ENCODE measurements around the gene CNR2.
"Not testable (repeated sequence)": the region's sequence is repeated elsewhere in the genome, so short reads cannot be mapped to it uniquely, and the experiment has no call there.

The CNR2 gene

GRCh38 chr1:23916209-23917131 lies 3.3 kb upstream of the CNR2 start:
- peak; percentile 19 for DNase-seq

DNA sequence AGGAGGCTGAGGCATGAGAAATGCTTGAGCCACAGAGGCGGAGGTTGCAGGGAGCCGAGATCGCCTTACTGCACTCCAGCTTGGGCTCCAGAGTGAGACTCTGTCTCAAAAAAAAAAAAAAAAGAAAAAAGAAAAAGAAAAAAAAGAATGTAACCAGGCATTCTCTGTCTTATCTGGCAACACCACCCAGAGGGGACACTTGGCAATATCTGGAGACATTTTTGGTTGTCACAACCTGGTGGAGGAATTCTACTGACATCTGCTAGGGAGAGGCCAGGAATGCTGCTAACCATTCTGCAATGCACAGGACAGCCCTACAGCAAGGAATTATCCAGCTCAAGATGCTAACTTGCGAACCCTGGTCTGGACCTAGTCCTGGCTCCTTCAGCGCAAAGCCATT lies 2.3 kb upstream of the CNR2 start:
- DNase-seq: no peak

DNA sequence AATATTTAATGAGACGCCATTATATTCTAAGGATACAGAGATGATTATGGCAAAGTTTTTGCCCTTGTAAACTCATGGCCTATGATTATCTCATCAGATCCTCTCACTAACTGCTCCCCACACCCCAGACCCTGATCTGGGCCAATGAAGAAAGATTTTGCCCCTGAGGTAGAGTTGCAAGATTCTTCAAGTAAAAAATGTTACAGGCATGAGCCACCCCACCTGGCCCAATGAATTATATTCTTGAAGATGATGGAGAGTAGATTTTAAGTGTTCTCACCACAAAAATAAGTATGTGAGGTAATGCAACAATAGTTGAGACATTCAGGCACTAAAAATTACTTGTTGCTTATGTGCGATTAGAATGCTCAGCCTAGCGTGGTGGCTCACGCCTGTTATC lies 1.8 kb upstream of the CNR2 start:
- DNase-seq: no peak

DNA sequence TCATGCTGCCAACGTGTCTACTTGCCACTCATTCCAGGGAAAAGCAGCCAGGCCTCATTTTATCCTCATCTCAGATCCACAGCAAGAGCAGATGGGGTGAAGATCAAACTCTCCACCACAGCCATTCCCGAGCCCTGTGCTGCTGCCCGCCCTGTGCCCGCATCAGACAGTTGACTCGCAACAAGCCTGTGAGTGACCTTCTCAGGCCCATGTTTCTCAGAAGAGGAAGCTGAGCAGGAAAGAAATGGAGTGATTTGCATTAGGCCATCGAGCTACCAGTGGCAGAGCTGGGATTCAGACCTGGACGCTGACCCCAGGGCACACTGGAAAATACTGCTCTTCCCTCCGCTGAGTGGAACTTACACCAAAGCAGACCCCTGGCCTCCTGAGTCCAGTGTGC lies 1.2 kb downstream of the CNR2 start:
- no peak for DNase-seq

GRCh38 chr1:23910553-23911246 lies 2.5 kb downstream of the CNR2 start:
- DNase-seq: no peak

DNA sequence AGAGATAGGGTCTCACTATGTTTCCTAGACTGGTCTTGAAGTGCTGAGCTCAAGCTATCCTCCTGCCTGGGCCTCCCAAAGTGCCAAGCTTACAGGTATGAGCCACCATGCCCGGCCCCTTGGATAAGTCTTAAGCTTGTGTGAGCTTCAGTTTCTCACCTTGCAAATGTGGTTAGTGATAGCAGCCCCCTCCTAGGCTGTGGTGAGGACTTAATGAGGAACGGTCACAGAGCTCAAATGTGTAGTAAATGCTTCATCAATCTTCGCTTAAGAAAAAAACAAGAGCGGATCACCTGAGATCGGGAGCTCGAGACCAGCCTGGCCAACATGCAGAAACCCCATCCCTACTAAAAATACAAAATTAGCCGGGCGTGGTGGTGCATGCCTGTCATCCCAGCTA lies 3.0 kb downstream of the CNR2 start:
- DNase-seq: no peak

DNA sequence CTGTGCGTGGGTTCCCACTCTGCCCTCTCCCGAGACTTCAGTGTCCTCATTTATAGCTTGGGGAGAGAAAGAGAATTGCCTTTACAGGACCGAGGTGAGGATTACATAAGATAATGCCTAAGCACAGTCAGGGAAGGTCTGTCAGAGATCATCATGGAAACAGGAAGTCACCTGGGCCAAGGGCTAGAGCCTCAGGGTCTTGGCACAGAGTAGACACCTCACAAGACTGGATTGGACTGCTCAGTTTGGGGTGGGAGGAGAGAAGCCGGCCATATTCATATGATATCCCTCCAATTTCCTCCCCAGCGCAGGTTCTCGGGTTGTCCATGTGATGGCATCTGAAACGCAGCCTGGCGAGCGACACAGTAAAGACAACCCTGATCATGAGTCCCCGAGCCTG lies 3.8 kb downstream of the CNR2 start:
- DNase-seq: no peak

GRCh38 chr1:23908453-23909341 lies 4.5 kb downstream of the CNR2 start:
- no peak for DNase-seq

- DNase-seq: no peak
Observed at GRCh38 chr1:23906731-23907130, 6.4 kb downstream of the CNR2 start.

DNA sequence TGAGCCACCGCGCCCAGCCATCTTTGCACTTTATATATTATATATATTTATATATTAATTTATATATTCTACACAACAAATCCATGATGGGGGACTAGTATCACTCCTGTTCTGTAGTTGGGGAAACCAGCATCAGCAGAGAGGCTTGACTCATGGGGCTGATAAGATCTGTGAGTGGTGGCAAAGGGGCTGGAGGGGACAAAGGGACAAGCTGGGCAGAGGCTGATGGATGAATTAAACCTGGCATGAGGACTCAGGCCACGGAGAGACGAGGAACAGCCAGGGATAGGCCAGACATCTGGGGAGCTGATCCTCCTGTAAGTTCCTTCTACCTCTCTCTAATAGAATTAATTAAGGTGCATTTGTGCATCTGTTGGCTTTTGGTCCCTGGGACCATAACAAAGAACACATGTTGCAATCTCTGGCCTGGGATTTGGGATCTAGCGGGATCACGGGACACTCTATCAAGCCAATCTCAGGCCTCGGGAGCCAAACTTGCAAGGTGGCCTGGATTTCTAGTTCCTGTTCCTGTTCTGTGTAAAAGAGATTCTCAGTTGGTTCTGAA lies 7.6 kb downstream of the CNR2 start:
- DNase-seq: no peak

- DNase-seq: no peak
Observed at GRCh38 chr1:23904748-23905357, 8.3 kb downstream of the CNR2 start.

DNA sequence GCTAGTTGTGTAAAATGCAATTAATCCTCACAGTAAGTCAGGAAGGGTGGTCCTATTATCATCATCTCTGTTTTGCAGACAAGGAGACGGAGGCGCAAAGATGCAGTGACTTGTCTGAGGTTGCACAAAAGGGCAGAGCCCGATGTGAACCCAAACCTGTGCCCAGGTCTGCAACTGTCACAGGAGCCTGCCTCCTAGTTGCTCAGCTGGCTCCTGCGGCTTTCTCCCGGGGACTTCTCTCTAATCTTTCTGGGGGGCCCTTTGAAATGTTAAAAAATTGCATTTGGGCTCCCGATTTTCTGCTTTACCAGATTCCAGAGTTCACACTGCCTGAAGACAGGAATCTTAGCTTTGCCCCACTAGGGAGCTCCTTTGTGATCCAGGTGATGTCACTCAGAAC lies 9.4 kb downstream of the CNR2 start:
- DNase-seq: no peak

GRCh38 chr1:23902321-23903278 lies 10.6 kb downstream of the CNR2 start:
- DNase-seq: no peak

DNA sequence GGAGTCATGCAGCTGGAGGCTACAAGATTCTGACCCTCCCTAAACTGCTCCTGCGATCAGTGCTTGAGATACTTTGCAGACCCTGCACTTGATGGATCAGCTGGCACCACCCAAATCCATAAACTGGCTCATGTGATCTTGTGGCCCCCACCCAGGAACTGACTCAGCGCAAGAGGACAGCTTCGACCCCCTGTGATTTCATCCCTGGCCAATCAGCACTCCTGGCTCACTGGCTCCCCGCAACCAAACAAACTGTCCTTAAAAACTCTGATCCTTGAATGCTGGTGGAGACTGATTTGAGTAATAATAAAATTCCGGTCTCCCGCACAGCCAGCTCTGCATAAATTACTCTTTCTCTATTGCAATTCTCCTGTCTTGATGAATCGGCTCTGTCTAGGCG lies 13.1 kb downstream of the CNR2 start:
- DNase-seq: not testable (repeated sequence)

DNA sequence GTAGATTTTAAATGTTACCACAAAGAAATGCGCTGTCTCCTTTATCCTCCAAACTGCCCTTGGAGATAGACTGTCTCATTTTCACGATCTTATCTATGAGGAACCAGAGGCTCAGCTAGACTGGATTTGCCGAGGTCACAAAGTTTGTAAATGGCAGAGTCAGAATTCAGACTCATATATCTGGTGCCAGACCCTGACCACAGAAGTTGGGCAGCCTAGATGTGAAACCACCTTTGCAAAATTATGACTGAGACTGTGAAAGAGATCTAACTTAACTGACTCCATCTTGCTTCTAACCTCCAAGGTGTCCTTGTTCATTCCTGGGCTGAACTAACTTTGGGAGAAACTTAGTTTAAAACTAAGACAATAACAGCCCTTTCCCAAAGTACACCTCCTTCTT lies 14.1 kb downstream of the CNR2 start:
- DNase-seq: no peak

DNA sequence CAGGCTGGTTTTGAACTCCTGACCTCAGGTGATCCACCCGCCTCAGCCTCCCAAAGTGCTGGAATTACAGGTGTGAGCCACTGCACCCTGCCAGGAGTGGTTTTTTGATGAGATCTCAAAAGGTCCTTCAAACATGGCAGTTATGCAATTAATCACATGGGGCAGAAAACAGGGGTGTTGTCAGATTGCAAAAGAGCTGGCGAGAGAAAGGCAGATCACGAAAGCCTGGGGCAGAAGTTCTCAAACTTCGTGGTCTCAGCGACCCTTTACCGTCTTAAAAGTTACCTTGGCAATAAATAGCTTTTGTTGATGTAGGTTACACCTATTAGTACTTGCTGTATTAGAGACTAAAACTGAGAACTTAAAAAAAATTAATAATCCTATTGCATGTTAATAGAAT lies 16.1 kb downstream of the CNR2 start:
- DNase-seq: no peak

DNA sequence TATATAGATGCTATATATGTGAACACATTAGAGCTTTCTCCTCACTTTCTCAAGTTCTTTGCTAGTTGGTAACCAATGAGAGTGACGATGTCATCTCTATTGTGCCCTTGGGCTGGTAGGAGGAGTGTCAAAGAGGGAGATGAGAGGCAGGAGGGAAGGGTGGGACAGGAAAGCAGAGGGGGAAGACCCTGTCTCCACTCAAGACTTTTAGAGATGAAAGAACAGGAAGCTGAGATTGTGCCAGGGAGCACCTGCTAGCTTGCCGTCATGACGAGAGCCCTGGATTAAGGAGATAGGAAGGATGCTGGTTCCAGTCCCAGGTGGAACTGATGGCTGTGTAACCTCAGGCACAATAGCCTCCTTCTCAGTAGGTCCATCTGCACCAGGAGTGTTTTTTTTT lies 16.7 kb downstream of the CNR2 start:
- no peak for DNase-seq

- DNase-seq: no peak
Observed at GRCh38 chr1:23895993-23896392, 17.2 kb downstream of the CNR2 start.

GRCh38 chr1:23895082-23895481 lies 18.1 kb downstream of the CNR2 start:
- DNase-seq: no peak

DNA sequence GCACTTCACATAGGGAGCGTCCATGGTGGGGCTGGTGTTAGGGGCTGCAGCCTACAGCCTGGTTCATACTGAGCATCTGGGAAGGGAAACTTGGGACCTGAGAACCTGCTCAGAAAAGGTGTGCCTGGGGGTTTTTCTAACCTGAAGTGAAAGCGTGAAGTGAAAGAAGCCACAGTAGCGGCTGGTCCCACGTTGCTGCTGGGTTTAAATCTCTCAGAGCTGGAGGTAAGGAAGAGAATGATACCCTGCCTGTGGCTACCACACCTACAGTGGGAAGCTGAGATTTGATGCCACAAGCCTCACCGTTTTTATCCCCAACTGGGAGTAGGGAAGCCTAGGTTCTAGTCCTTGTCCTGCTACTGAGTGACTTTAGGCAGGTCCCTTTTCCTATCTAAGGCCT lies 24.1 kb downstream of the CNR2 start:
- DNase-seq: no peak

GRCh38 chr1:23885222-23885621 lies 27.9 kb downstream of the CNR2 start:
- no peak for DNase-seq

Data from NCI-H2171 treated with DMSO at 0.1 percent for 48 hours (cell line).